Measurements from ENCODE around the gene MPPED2.

Gene MPPED2, protein sequence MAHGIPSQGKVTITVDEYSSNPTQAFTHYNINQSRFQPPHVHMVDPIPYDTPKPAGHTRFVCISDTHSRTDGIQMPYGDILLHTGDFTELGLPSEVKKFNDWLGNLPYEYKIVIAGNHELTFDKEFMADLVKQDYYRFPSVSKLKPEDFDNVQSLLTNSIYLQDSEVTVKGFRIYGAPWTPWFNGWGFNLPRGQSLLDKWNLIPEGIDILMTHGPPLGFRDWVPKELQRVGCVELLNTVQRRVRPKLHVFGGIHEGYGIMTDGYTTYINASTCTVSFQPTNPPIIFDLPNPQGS

GRCh38 chr11:30586251-30587144 lies at the start of gene MPPED2:
MPPED2 (minus strand) TSS chr11:30586353; CDS start chr11:30580373, 5,980 bp downstream.
- DNase-seq, result no peak

DNA sequence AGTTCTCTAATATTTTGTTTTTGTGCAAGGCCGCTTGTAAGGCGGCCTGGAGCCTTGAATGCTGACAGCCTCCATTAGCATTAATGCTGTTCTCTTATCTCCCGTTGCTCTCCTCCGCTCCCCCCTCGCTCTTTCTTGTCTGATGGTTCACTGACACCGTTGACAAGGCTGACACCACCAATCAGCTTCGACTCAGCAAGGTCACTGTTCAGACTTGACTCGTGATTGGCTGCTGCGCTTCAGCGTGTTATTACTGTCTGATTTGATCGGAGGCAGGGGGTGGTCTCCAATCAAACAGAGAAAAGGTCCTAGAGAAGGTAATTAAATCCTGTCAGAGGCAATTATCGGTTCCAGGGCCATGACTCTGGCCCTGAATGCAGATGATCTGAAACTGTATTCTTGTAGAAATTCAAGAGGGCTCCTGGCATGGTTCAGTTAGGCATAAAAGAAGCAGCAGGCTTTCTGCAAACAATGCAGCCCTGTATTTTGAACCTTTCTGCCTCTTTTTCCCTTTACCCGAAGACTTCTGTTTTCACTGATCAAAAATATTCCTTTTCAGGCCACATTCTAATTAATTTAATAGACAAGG lies 49.3 kb upstream of the MPPED2 start:
- no peak for DNase-seq

- no peak for DNase-seq
Measured at GRCh38 chr11:30631148-30631547, 45.0 kb upstream of the MPPED2 start.

DNA sequence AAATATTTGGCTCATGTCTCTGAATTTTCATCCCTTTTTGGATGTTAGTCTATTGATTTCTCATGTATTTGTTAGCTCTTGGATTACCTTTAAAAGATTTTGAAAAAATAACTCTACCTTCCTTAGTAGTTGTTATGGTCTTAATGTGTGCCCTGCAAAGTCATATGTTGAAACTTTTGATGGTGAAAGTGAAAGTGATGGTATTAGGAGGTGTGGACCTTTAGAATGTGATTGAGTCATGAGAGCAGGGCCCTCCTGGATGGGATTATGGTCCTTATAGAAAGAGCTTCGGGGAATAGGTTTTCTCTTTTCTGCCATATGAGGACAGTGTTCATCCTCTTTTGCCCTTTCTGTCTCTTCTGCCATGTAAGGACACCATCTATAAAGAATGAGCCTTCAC lies 33.6 kb upstream of the MPPED2 start:
- no peak for DNase-seq

DNA sequence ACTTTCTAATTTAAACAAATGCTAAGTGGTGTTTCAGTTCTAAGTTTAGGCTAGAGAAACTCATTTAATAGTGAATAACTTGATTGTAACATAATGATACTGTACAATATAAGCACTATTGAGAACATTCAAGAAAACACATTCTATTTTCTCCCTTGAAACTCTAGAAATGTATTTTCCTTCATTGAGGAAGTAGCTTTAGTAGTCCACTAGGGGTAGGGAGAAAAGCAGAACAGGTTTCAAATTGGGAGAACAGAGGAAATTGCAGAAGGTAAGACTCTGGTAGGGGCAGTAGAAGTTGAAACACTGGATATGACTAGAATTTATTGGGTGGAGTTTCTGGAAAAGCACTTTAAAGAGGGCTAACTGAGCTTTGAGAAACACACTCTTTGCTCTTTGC lies 31.6 kb upstream of the MPPED2 start:
- no peak for DNase-seq

DNA sequence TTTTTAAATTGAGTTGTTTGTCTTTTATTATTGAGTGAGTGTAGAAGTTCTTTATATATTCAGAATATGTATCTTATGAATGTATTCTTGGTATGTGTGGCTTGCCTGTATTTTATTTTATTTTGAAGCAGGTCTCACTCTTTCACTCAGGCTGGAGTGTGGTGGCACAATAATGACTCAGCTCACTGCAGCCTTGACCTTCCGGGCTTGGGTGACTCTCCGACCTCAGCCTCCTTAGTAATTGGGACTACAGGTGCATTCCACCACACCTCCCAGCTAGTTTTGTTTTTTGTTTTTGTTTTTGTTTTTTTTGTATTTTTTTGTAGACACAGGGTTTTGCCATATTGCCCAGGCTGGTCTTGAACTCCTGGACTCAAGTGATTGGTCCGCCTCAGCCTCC lies 24.5 kb upstream of the MPPED2 start:
- DNase-seq, result no peak

DNA sequence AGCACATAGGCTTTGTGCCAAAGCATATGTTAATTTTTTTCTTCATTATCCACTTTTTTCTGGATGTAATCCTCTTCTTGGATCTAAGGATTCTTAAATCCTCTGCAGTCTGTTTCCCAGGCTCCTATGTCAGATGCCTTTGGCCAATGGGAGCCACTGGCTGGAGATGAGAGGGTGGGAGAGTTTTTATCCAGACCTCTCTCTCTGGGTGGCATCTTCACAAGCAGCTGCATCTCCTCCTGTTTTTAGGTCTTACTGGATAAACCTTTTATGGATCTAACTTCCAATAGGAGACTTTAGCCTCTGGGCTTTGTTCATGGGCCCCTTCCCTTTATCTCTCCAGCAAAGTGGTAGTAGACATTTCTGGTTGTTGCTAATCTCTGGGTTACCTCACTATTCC lies 22.4 kb upstream of the MPPED2 start:
- DNase-seq, result no peak

- no peak for DNase-seq
Measured at GRCh38 chr11:30605036-30605605, 19.0 kb upstream of the MPPED2 start.

DNA sequence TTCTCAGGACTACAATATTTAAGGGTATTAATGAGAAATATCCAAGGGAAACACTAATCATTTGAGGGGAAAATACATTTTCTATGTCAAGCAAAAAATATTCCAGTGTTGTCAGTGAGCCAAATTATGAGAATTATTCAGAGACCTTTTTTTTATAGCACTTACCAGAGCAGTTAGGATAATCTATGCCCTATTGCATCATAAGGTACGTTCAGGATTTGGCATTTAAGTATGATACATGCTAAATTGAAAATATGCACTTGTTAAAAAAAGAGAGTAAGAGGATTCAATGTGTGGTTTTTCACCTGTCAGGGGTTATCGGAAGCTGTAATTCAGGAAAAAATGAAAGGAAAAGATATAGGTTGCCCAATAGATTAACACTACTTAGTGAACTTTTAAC lies 17.2 kb upstream of the MPPED2 start:
- no peak for DNase-seq

DNA sequence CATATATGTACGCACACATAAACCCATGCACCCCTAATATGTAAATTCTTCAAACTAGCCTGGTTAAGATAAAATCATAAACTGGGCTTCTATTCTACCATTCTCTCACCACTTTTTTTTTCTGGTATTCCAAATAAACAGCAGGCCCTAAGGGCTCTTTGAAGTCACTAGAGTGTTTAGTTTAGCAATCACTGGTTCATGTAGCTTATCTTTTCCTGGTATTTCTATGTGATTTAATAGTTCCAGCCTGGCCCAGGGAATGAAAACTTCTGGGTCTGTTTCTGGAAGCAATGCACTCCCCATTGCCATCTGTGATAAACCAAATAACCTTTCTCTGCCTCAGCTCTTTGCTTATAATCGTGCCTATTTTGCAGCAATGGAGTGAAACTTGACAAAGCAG lies 10.7 kb upstream of the MPPED2 start:
- no peak for DNase-seq

- DNase-seq, result no peak
Measured at GRCh38 chr11:30595934-30596333, 9.8 kb upstream of the MPPED2 start.

DNA sequence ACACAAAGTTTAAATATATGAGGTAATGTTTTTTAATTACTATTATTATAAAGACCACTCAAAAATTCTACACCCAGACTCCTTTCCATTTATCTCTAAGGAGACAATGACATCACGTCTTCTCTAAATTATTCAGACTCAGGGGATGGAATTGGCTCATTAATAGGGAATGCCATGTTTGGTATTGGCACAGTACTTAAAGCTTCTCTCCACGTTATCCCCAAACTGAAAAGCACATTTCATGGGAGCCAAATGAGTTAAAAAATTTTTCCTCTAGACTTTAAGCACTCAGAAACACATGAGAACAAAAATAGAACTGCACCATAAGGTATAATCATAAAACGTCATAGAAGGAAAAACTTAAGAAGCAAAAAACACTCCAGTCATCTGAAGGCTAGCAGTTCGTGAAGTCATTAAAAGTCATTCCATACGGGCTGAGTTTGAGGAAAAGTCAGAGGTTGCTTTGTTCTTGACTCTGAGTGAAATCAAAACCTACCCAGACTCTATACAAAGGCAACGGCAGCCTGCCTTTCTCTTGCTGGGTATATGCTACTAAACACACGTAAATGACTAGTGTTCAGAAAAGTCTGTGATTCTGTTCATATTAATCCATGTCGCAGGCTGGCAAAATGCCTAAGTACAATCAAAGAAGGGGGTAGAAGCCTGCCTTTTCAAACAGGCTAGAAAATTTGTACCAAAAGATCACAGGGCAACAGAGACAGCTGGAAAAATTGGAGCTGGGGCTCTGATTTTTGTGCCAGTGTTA lies 8.7 kb upstream of the MPPED2 start:
- no peak for DNase-seq

- no peak for DNase-seq
Measured at GRCh38 chr11:30587269-30587812, 1.2 kb upstream of the MPPED2 start.

GRCh38 chr11:30585892-30586250 lies 282 bp downstream of the MPPED2 start:
- DNase-seq, result no peak

DNA sequence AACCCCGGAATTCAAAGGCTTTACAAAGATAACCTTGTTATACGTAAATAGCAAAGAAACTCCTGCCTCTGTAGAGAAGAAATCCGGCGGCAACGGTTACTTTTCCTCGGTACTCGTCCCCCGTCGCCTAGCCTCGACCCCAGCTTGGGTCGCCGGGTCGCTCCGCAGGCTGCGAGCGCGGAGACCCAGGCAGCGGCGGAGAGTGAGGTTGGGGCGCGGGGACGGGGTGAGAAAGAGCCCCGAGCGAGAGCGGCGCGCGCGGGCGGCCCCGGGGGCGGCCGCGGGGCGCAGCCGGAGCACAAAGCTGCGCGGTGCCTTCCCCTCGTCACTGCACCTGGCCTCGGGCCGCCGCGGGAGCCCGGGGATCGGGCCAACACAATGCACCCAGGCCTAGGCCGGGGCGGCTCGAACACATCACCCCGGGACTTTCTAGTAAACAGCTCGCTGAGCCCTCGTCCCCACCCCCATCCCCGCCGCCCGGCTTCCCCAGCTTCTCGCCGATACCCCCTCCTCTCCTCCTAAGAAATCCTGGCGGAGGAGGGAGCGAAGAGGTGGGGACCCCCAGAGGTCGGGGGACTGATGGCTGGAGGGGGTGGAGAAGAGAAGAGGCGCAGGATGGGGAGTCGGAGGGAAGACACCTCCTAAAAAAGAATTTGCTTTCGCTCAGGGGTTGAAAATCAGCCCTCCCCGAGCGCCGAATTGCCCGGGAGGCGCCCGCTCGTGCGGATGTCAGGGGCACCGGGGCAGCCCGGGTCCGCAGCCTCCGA lies 845 bp downstream of the MPPED2 start:
- no peak for DNase-seq

DNA sequence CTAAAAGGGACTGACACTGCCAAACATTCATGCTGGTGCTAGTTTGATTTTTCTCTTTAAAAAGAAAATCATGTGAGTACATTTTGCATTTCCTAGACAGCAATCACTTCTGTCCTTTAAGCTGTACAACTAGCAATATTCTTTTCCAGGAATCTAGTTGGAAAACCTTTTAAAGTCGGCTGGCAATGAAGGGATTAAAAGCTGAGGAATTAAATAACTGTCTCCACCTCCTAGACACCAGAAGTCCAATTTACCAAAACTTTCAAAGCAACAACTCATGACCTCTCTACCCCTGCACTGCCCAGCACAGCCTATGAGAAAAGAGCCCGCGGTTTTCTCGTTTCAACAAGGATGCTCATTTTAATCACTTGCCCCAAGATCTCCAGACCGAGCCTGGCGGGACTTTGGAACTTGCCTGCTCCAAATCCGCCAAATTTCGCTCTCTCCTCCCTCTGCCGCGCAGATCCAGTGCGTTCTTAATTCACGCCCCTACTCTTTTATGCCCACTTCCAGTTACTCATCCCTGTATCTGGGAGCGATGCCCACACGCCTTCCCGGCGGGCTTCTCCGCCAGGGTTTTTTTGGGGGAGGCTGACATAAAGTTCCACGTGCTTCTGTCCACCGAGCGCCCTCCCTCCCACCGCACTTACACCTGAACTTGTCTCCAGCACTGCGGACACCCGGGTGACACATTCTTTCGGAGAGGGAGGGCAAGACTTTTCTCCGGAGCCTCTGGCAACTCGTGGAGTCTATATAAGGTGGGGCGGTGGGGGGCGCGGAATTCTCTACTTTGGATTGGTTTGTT lies 2.5 kb downstream of the MPPED2 start:
- DNase-seq, result no peak

GRCh38 chr11:30582726-30583125 lies 3.4 kb downstream of the MPPED2 start:
- DNase-seq, result no peak

DNA sequence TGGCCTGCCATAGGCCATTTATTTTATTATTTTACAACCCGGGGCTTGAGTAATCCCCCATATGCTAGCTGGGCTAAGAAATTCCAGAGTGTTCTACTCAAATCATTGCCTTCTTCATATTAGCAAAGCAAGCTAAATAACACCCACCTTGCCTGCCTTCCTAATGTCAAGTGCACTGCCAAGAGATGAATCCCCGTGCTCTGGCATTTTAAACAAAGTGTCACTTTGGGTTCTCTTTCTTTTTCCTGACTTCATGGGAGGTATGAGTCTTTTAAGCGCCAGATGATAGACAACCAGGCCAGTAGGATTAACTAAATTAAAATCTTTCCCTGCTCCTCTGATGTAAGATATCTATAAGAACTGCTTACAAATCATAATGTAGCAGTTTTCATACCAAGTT lies 4.5 kb downstream of the MPPED2 start:
- no peak for DNase-seq

- DNase-seq, result no peak
Measured at GRCh38 chr11:30580573-30580972, 5.6 kb downstream of the MPPED2 start.

DNA sequence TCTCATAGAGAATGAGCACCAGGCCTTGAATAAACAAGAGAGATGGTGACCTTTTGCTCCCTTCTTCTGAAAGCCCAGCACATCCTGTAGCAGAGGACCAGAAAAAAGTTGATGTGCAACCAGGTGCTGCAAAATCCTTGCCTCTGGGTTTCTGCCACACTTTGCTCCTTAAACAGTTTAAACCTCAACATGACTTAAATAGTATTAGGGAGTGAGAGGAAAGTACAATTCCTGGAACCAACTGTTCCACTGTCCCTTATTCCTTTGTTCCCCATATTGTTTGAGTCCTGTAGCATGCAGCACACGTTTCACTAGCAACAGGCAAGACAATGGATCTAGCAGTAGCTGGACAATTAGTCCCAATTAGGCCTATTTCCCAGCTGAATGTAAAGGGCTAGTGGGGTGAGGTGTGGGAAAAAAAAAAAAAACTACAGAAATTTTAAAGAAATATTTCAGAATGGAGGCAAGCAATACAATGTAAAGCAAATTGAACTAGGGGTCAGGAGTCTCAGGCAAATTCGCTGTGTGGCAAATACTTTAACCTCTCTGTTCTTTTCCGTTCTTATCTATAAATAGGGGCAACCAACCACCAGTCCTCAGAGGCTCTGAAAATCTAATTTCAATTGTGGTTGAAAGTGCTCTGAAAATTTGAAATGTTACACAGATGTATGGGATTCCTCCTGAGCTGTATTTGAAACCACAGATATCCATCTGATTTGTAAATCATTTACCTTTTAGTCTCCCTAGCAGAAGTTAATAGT lies 6.6 kb downstream of the MPPED2 start:
- no peak for DNase-seq
